ENCODE measurements around the gene MAGEB1.

DNA sequence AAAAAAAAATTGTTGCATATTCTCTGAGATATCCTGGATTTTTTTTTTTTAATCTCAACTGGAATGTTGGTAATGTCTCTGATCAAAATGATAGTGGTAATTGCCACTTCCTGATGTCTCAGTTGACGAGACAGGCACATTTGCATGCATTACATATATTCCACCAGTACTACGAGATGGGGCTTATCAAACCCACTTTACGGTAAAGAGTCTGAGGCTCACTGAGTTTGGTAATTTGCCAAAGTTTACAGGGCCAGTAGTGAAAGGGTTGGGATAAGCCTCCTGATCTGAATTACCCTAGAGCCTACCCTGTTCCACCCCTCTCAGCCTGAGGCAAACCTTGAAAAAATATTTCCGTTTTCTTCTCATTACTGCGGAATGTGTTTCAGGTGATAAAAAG is 26.3 kb upstream of the MAGEB1 start:
- TF ChIP-seq, protein P1, sequence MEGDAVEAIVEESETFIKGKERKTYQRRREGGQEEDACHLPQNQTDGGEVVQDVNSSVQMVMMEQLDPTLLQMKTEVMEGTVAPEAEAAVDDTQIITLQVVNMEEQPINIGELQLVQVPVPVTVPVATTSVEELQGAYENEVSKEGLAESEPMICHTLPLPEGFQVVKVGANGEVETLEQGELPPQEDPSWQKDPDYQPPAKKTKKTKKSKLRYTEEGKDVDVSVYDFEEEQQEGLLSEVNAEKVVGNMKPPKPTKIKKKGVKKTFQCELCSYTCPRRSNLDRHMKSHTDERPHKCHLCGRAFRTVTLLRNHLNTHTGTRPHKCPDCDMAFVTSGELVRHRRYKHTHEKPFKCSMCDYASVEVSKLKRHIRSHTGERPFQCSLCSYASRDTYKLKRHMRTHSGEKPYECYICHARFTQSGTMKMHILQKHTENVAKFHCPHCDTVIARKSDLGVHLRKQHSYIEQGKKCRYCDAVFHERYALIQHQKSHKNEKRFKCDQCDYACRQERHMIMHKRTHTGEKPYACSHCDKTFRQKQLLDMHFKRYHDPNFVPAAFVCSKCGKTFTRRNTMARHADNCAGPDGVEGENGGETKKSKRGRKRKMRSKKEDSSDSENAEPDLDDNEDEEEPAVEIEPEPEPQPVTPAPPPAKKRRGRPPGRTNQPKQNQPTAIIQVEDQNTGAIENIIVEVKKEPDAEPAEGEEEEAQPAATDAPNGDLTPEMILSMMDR (conservative IDR thresholded peaks at IDR 0.05; ENCODE audit: low read depth in 2 of 2): no peak
- TF ChIP-seq EZH2 (IDR thresholded peaks at IDR 0.05; ENCODE audit: low read depth, unreplicated experiment): no peak
- TF ChIP-seq POLR2AphosphoS5 (IDR thresholded peaks at IDR 0.05; ENCODE audit: low read depth): no peak
- no peak for TF ChIP-seq CREB1 (CRISPR knock-in tag; IDR thresholded peaks at IDR 0.05; ENCODE audit: low read depth)
- no peak for TF ChIP-seq EZH2phosphoT487 (IDR thresholded peaks at IDR 0.05; ENCODE audit: unreplicated experiment)
- TF ChIP-seq JUNB (IDR thresholded peaks at IDR 0.05; ENCODE audit: unreplicated experiment): no peak
- TF ChIP-seq, protein P2, sequence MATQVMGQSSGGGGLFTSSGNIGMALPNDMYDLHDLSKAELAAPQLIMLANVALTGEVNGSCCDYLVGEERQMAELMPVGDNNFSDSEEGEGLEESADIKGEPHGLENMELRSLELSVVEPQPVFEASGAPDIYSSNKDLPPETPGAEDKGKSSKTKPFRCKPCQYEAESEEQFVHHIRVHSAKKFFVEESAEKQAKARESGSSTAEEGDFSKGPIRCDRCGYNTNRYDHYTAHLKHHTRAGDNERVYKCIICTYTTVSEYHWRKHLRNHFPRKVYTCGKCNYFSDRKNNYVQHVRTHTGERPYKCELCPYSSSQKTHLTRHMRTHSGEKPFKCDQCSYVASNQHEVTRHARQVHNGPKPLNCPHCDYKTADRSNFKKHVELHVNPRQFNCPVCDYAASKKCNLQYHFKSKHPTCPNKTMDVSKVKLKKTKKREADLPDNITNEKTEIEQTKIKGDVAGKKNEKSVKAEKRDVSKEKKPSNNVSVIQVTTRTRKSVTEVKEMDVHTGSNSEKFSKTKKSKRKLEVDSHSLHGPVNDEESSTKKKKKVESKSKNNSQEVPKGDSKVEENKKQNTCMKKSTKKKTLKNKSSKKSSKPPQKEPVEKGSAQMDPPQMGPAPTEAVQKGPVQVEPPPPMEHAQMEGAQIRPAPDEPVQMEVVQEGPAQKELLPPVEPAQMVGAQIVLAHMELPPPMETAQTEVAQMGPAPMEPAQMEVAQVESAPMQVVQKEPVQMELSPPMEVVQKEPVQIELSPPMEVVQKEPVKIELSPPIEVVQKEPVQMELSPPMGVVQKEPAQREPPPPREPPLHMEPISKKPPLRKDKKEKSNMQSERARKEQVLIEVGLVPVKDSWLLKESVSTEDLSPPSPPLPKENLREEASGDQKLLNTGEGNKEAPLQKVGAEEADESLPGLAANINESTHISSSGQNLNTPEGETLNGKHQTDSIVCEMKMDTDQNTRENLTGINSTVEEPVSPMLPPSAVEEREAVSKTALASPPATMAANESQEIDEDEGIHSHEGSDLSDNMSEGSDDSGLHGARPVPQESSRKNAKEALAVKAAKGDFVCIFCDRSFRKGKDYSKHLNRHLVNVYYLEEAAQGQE (IDR thresholded peaks at IDR 0.05; ENCODE audit: unreplicated experiment): no peak
- TF ChIP-seq STAT1 (IDR thresholded peaks at IDR 0.05; ENCODE audit: unreplicated experiment): no peak
- no peak for TF ChIP-seq ZNF114 (CRISPR knock-in tag; IDR thresholded peaks at IDR 0.05)
- TF ChIP-seq, protein P3, sequence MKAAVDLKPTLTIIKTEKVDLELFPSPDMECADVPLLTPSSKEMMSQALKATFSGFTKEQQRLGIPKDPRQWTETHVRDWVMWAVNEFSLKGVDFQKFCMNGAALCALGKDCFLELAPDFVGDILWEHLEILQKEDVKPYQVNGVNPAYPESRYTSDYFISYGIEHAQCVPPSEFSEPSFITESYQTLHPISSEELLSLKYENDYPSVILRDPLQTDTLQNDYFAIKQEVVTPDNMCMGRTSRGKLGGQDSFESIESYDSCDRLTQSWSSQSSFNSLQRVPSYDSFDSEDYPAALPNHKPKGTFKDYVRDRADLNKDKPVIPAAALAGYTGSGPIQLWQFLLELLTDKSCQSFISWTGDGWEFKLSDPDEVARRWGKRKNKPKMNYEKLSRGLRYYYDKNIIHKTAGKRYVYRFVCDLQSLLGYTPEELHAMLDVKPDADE (IDR thresholded peaks at IDR 0.05): no peak
- TF ChIP-seq, protein P4, sequence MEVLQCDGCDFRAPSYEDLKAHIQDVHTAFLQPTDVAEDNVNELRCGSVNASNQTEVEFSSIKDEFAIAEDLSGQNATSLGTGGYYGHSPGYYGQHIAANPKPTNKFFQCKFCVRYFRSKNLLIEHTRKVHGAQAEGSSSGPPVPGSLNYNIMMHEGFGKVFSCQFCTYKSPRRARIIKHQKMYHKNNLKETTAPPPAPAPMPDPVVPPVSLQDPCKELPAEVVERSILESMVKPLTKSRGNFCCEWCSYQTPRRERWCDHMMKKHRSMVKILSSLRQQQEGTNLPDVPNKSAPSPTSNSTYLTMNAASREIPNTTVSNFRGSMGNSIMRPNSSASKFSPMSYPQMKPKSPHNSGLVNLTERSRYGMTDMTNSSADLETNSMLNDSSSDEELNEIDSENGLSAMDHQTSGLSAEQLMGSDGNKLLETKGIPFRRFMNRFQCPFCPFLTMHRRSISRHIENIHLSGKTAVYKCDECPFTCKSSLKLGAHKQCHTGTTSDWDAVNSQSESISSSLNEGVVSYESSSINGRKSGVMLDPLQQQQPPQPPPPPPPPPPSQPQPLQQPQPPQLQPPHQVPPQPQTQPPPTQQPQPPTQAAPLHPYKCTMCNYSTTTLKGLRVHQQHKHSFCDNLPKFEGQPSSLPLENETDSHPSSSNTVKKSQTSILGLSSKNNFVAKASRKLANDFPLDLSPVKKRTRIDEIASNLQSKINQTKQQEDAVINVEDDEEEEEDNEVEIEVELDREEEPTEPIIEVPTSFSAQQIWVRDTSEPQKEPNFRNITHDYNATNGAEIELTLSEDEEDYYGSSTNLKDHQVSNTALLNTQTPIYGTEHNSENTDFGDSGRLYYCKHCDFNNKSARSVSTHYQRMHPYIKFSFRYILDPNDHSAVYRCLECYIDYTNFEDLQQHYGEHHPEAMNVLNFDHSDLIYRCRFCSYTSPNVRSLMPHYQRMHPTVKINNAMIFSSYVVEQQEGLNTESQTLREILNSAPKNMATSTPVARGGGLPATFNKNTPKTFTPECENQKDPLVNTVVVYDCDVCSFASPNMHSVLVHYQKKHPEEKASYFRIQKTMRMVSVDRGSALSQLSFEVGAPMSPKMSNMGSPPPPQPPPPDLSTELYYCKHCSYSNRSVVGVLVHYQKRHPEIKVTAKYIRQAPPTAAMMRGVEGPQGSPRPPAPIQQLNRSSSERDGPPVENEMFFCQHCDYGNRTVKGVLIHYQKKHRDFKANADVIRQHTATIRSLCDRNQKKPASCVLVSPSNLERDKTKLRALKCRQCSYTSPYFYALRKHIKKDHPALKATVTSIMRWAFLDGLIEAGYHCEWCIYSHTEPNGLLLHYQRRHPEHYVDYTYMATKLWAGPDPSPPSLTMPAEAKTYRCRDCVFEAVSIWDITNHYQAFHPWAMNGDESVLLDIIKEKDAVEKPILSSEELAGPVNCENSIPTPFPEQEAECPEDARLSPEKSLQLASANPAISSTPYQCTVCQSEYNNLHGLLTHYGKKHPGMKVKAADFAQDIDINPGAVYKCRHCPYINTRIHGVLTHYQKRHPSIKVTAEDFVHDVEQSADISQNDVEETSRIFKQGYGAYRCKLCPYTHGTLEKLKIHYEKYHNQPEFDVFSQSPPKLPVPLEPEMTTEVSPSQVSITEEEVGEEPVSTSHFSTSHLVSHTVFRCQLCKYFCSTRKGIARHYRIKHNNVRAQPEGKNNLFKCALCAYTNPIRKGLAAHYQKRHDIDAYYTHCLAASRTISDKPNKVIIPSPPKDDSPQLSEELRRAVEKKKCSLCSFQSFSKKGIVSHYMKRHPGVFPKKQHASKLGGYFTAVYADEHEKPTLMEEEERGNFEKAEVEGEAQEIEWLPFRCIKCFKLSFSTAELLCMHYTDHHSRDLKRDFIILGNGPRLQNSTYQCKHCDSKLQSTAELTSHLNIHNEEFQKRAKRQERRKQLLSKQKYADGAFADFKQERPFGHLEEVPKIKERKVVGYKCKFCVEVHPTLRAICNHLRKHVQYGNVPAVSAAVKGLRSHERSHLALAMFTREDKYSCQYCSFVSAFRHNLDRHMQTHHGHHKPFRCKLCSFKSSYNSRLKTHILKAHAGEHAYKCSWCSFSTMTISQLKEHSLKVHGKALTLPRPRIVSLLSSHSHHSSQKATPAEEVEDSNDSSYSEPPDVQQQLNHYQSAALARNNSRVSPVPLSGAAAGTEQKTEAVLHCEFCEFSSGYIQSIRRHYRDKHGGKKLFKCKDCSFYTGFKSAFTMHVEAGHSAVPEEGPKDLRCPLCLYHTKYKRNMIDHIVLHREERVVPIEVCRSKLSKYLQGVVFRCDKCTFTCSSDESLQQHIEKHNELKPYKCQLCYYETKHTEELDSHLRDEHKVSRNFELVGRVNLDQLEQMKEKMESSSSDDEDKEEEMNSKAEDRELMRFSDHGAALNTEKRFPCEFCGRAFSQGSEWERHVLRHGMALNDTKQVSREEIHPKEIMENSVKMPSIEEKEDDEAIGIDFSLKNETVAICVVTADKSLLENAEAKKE (CRISPR knock-in tag; IDR thresholded peaks at IDR 0.05): no peak

All from GM23338 (cell line).